ENCODE results near the gene LRRC30.

The LRRC30 gene

DNA sequence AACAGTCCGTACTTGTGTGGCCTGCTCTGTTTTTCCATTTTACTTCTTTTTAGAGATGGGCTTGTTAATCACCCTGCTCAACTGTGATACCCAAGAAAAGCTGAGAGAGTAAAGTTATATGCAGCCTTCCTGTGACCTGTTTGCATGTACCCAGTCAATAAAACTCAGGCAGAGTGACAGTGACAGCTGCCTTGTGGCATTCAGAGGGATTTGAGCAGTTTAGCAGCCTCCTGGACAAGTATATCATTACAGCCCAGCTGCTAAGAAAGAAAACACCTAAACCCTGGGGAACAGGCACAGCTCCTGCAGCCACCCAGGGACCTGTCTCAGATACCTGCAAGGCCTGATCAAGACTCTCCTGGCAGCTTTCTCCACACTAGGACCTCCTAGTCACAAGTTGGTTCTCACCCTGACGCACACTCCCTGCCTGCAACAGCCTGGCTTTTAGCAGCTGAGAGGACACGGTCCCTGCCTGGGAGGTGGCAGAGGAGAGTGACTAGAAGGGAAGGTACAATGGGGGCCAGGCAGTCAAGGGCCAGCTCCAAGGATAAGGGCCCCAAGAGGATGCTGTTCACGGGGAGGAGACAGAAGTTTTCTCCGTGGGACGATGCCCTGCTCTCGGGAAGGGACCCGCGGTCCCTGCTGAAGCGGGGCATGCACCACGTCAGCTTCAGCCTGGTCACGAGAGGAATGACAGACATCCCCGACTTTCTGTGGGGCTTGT lies at the start of gene LRRC30:
TSS of gene LRRC30 (plus strand) at position 464 of the 724 bp plus-strand sequence. CDS start at position 514, 50 bp downstream.
- no peak for TF ChIP-seq CTCF (IDR thresholded peaks at IDR 0.05; ENCODE audit: insufficient read depth, low read length, poor library complexity, severe bottlenecking)
- no peak for DNase-seq (ENCODE audit: extremely low read depth, insufficient read length)
- Histone ChIP-seq H3K4me3 (replicated peaks; ENCODE audit: low read depth, low read length) (no peak within 1 kb of the TSS), H3K36me3 (ENCODE audit: control insufficient read depth, insufficient read depth, low read length) (no peaks in the 10 kb centered on the region), H3K27me3 (replicated peaks; ENCODE audit: control insufficient read depth, insufficient read depth, low read length) (no peaks in the 10 kb centered on the region)

- no peak overlapping the region for H3K4me3 ChIP-seq (replicated peaks; ENCODE audit: low read depth, low read length)
- DNase-seq (ENCODE audit: extremely low read depth, insufficient read length), result no peak
- no peaks in the 10 kb centered on the region for H3K36me3 ChIP-seq (ENCODE audit: control insufficient read depth, insufficient read depth, low read length)
- no peak for TF ChIP-seq CTCF (IDR thresholded peaks at IDR 0.05; ENCODE audit: insufficient read depth, low read length, poor library complexity, severe bottlenecking)
- no peaks in the 10 kb centered on the region for H3K27me3 ChIP-seq (replicated peaks; ENCODE audit: control insufficient read depth, insufficient read depth, low read length)
Measured at GRCh38 chr18:7185701-7186100, 45.2 kb upstream of the LRRC30 start.

- no peak for DNase-seq (ENCODE audit: extremely low read depth, insufficient read length)
- TF ChIP-seq CTCF (IDR thresholded peaks at IDR 0.05; ENCODE audit: insufficient read depth, low read length, poor library complexity, severe bottlenecking), result no peak
- no peaks in the 10 kb centered on the region for H3K36me3 ChIP-seq (ENCODE audit: control insufficient read depth, insufficient read depth, low read length)
- no peak overlapping the region for H3K4me3 ChIP-seq (replicated peaks; ENCODE audit: low read depth, low read length)
- H3K27me3 ChIP-seq (replicated peaks; ENCODE audit: control insufficient read depth, insufficient read depth, low read length), result no peaks in the 10 kb centered on the region
Measured at GRCh38 chr18:7190547-7191156, 40.2 kb upstream of the LRRC30 start.

DNA sequence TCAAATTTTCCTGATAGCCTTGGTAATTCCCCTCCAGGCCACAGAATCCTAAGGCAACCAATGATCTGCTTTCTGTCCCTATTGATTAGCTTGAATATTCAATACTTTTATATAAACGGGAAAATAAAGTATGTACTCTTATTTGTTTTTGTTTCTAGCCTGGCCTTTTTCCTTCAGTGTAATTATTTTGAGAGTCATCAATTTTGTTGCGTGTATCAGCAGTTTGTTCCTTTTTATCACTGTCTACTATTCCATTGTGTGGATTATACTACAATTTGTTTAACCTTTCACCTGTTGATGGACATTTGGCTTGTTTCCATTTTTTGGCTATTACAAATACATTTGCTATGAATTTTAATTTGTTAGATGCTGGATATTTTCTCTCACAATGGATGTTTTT lies 39.2 kb upstream of the LRRC30 start:
- TF ChIP-seq CTCF (IDR thresholded peaks at IDR 0.05; ENCODE audit: insufficient read depth, low read length, poor library complexity, severe bottlenecking), result no peak
- Histone ChIP-seq H3K36me3 (ENCODE audit: control insufficient read depth, insufficient read depth, low read length) (no peaks in the 10 kb centered on the region), H3K4me3 (replicated peaks; ENCODE audit: low read depth, low read length) (no peak overlapping the region), H3K27me3 (replicated peaks; ENCODE audit: control insufficient read depth, insufficient read depth, low read length) (no peaks in the 10 kb centered on the region)
- no peak for DNase-seq (ENCODE audit: extremely low read depth, insufficient read length)

DNA sequence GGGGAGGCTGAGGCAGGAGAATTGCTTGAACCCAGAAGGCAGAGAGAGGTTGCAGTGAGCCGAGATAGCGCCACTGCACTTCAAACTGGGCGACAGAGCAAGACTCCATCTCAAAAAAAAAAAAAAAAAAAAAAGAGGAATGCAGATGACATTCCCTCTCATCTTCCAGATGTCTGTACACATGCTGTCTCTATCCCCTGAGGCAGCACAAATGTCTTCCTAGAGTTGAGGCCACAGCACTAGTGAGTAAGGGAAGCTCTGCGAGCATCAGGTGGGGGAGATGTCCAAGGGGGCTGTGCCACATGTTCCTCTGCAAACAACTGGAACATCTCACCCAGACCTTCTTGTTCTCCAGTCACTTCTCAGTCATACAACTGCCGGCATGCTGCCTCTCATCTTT lies 35.6 kb upstream of the LRRC30 start:
- H3K36me3 ChIP-seq (ENCODE audit: control insufficient read depth, insufficient read depth, low read length), result no peaks in the 10 kb centered on the region
- no peak for DNase-seq (ENCODE audit: extremely low read depth, insufficient read length)
- H3K27me3 ChIP-seq (replicated peaks; ENCODE audit: control insufficient read depth, insufficient read depth, low read length), result no peaks in the 10 kb centered on the region
- TF ChIP-seq CTCF (IDR thresholded peaks at IDR 0.05; ENCODE audit: insufficient read depth, low read length, poor library complexity, severe bottlenecking), result no peak
- no peak overlapping the region for H3K4me3 ChIP-seq (replicated peaks; ENCODE audit: low read depth, low read length)
